B cell (primary cell): ENCODE measurements around the gene TRMT2A. TPM values are rescaled to one million over a fixed set of nuclear protein-coding genes. Genes with fewer than 3 reads are reported as not detected.

Experiments
- ATAC-seq: fragments of 200-7000 bp; cut with Tn5 transposase; one replicate; pipeline ENCODE4 v1.10.0; 2021; ENCODE audit warnings: low read depth, mild to moderate bottlenecking, moderate number of reproducible peaks, moderate library complexity
- CTCF ChIA-PET: fragments of 350-600 bp; sonication (Branson Sonifier 250); formaldehyde crosslinking; loops from one replicate; lab custom pipeline; 2021; ENCODE audit warnings: antibody characterized with exemption, inconsistent platforms; lab: Charles Lee
- POLR2A ChIA-PET: fragments of 350-600 bp; sonication (Branson Sonifier 250); formaldehyde crosslinking; loops from one replicate; lab custom pipeline; 2021; ENCODE audit warnings: antibody characterized with exemption; lab: Charles Lee
- DNase-seq: peaks from one replicate; pipeline ENCODE4 v3.0.0; 2013
- H2AFZ ChIP-seq: 2 replicates; pipeline ENCODE4 v1.6.1; 2012; ENCODE audit warnings: mild to moderate bottlenecking, low read depth, low read length; ENCODE audit not compliant: insufficient read depth, poor library complexity, severe bottlenecking
- H3K27ac ChIP-seq, 2 donors: 1 replicate in 1 of 2; 2 replicates in 1 of 2; pipeline ENCODE4 v1.5.1; 2012 to 2013; ENCODE audit warnings: low read length in 2 of 2, mild to moderate bottlenecking in 2 of 2, moderate library complexity in 1 of 2
- H3K27me3 ChIP-seq, 4 experiments: fragments of 200-600 bp in 1 of 4; sonication (generic) in 1 of 4; replicated peaks in 1 of 4; 1 replicate in 2 of 4; 2 replicates in 2 of 4; pipeline versions ENCODE4 v1.6.1 to v1.7.0; 2013 to 2016; ENCODE audit warnings: low read length in 3 of 4, mild to moderate bottlenecking in 2 of 4, mixed read lengths in 1 of 4, moderate library complexity in 1 of 4; ENCODE audit not compliant: insufficient read depth in 4 of 4, control insufficient read depth in 3 of 4; ENCODE audit errors: control extremely low read depth in 1 of 4
- H3K36me3 ChIP-seq, 2 experiments: replicated peaks in 1 of 2; 1 replicate in 1 of 2; 2 replicates in 1 of 2; pipeline versions ENCODE4 v1.6.1 to v1.7.1; 2013; ENCODE audit warnings: low read length in 1 of 2; ENCODE audit not compliant: insufficient read depth in 2 of 2, control insufficient read depth in 1 of 2; ENCODE audit errors: control extremely low read depth in 1 of 2, extremely low read depth in 1 of 2
- H3K4me1 ChIP-seq, 2 donors: fragments of 200-600 bp in 1 of 2; sonication (generic) in 1 of 2; 1 replicate in 1 of 2; 2 replicates in 1 of 2; pipeline versions ENCODE4 v1.5.1 to v1.6.1; 2013 to 2017; ENCODE audit warnings: low read length in 2 of 2; ENCODE audit not compliant: control insufficient read depth in 2 of 2, insufficient read depth in 2 of 2
- H3K4me2 ChIP-seq: replicated peaks from 2 replicates; pipeline ENCODE3; 2012; ENCODE audit warnings: mild to moderate bottlenecking, low read depth, low read length; ENCODE audit not compliant: poor library complexity, severe bottlenecking
- H3K4me3 ChIP-seq, 5 experiments: fragments of 200-600 bp in 1 of 5; sonication (generic) in 1 of 5; 1 replicate in 3 of 5; 2 replicates in 2 of 5; pipeline versions ENCODE4 v1.5.1 to v1.7.0; 2011 to 2016; ENCODE audit warnings: low read length in 4 of 5, mild to moderate bottlenecking in 4 of 5, low read depth in 2 of 5, control low read depth in 1 of 5, moderate library complexity in 1 of 5; ENCODE audit not compliant: insufficient read depth in 1 of 5; ENCODE audit errors: control extremely low read depth in 1 of 5, extremely low read depth in 1 of 5
- H3K79me2 ChIP-seq: fragments of 200-600 bp; sonication (generic); one replicate; pipeline ENCODE4 v1.6.0; 2016; ENCODE audit warnings: low read length; ENCODE audit not compliant: control insufficient read depth, insufficient read depth
- H3K9ac ChIP-seq: fragments of 200-600 bp; sonication (generic); 2 replicates; pipeline ENCODE4 v1.6.1; 2017; ENCODE audit warnings: mild to moderate bottlenecking, low read length, moderate library complexity
- H3K9me3 ChIP-seq, 3 donors: one replicate each; pipeline versions ENCODE4 v1.6.1 to v1.7.1; 2013; ENCODE audit warnings: low read length in 2 of 3; ENCODE audit not compliant: control insufficient read depth in 2 of 3, insufficient read depth in 1 of 3; ENCODE audit errors: control extremely low read depth in 1 of 3
- H4K20me1 ChIP-seq: 2 replicates; pipeline ENCODE4 v1.6.0; 2012; ENCODE audit warnings: mild to moderate bottlenecking, low read length; ENCODE audit not compliant: insufficient read depth, control insufficient read depth, poor library complexity, severe bottlenecking
- H3K27ac Mint-ChIP-seq: one replicate; pipeline ENCODE4 v1.8.0; 2021; ENCODE audit warnings: mixed read lengths
- H3K27me3 Mint-ChIP-seq: one replicate; pipeline ENCODE4 v1.8.0; 2021; ENCODE audit warnings: mixed read lengths
- H3K4me1 Mint-ChIP-seq: one replicate; pipeline ENCODE4 v1.8.0; 2021; ENCODE audit warnings: mixed read lengths
- H3K4me3 Mint-ChIP-seq: one replicate; pipeline ENCODE4 v1.8.0; 2021; ENCODE audit warnings: mixed read lengths
- H3K9me3 Mint-ChIP-seq: one replicate; pipeline ENCODE4 v1.8.0; 2022; ENCODE audit warnings: mixed read lengths; ENCODE audit not compliant: insufficient read depth
- EZH2 ChIP-seq: IDR thresholded peaks from 2 replicates; pipeline ENCODE4 v1.6.1; 2012; ENCODE audit warnings: borderline replicate concordance, low read depth, mild to moderate bottlenecking, moderate library complexity, low read length; ENCODE audit not compliant: insufficient read depth, poor library complexity, severe bottlenecking
- WGBS: methylation state at CpG from one replicate; pipeline ENCODE4 v1.1.5; 2013; ENCODE audit warnings: missing lambda C conversion rate; ENCODE audit not compliant: insufficient coverage; 5-methylcytosine and 5-hydroxymethylcytosine counted together
- intact Hi-C: fragments of 100-400 bp; cut with micrococcal nuclease; formaldehyde crosslinking; loops from one replicate; pipeline ENCODE4 v1.10.0; 2022
- polyA plus RNA-seq: library from polyadenylated mRNA; depleted of rRNA; stranded (reverse); fragments of >200 nt; gene quantifications from 2 replicates; pipeline ENCODE4 v1.2.3, GENCODE V29; 2012
- total RNA-seq, 2 donors: library from RNA; stranded (reverse); fragments of 120-200 nt in 1 of 2; gene quantifications; 1 replicate in 1 of 2; 2 replicates in 1 of 2; pipeline versions ENCODE4 v1.2.3 to v1.2.4, GENCODE V29; 2013 to 2022
- TF ChIP-seq, protein P1 (sequence below): fragments of 200-600 bp; IDR thresholded peaks from one replicate; pipeline ENCODE4 v1.8.0; 2022; ENCODE audit warnings: antibody characterized with exemption, mild to moderate bottlenecking

Gene TRMT2A
- total and polyA plus RNA-seq, 2 donors (not counting 1 experiment from before 2014, with no cell fraction given) = 95.7 to 144 TPM

DNA sequence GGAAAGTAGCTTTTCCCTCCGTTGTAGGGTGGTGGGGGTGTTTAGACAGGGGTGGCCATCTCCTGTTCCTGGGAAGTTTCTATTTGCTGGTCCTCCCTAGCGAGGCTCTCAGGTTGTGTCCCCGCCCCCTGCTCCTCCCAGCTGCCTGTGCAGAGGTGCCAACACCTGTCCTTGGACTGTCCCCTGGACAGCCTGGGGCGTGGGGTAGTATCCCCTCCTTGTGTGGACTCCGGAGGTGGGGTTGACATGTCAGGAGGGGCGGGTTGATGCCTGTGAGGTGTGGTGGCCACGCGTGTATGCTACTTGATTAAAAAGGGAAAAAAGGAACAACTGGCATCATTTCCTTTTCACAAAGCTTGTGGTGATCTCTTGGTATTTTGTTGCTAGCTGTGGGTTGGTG lies 15.4 kb downstream of the TRMT2A start:
- no peak overlapping the region for H3K4me2 ChIP-seq

DNA sequence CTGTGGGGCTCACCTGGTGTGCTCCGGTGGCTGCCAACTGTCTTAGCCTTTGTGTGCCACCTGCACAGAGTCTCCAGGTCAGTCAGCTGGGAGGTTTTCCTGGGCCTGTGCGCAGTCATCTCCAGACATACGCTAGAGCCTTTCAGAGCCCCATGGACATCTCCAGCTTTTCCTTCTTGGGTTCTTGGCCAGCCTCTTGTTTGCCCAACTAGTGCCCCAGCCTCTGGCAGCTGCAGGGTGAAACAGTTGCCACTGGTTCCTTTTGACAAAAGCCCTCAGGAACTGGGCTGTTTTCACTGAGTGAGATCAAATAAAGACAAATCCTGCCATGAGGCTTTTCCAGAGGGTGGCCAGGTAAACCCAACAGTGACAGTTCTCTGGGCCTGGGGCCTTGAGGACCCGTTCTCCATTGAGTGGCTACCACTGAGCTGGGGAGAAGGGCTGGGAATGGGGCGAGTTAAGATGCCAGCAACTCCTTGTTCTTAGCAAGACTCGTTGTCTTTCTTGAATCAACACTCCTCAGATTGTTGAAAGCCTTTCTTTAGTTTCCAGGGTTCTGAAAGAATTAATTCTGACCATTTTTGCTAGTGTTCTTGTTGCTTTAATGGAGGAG lies 17.8 kb downstream of the TRMT2A start:
- no peaks in the 10 kb centered on the region for H4K20me1 ChIP-seq
- CTCF ChIA-PET = no interaction called here
- H3K4me2 ChIP-seq = no peak overlapping the region
- H3K9me3 ChIP-seq = no peaks in the 10 kb centered on the region
- ATAC-seq = no peak
- no peak overlapping the region for H3K9ac ChIP-seq
- no peak overlapping the region for H2AFZ ChIP-seq
- no peaks in the 10 kb centered on the region for H3K27me3 ChIP-seq
- no peak overlapping the region for H3K27ac ChIP-seq
- DNase-seq = no peak
- no peak overlapping the region for H3K4me3 ChIP-seq
- intact Hi-C loops = no loop called here
- POLR2A ChIA-PET = no interaction called here
- no peaks in the 10 kb centered on the region for H3K79me2 ChIP-seq
- TF ChIP-seq, protein P1, sequence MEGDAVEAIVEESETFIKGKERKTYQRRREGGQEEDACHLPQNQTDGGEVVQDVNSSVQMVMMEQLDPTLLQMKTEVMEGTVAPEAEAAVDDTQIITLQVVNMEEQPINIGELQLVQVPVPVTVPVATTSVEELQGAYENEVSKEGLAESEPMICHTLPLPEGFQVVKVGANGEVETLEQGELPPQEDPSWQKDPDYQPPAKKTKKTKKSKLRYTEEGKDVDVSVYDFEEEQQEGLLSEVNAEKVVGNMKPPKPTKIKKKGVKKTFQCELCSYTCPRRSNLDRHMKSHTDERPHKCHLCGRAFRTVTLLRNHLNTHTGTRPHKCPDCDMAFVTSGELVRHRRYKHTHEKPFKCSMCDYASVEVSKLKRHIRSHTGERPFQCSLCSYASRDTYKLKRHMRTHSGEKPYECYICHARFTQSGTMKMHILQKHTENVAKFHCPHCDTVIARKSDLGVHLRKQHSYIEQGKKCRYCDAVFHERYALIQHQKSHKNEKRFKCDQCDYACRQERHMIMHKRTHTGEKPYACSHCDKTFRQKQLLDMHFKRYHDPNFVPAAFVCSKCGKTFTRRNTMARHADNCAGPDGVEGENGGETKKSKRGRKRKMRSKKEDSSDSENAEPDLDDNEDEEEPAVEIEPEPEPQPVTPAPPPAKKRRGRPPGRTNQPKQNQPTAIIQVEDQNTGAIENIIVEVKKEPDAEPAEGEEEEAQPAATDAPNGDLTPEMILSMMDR = no peak
- TF ChIP-seq EZH2 = no peak
- WGBS = 97% methylated on average over 6 of the region's 6 CpGs
- Mint-ChIP-seq H3K27ac (no peak overlapping the region), H3K4me3 (no peak overlapping the region), H3K9me3 (no peaks in the 10 kb centered on the region), H3K4me1 (peaks cover 5% of the 10 kb centered on the region), H3K27me3 (no peaks in the 10 kb centered on the region)
- H3K36me3 ChIP-seq = peaks cover 2 to 27% of the 10 kb centered on the region in 2 experiments
- H3K4me1 ChIP-seq = no peaks in the 10 kb centered on the region

More for the DNA sequence above, 15.4 kb downstream of the TRMT2A start:
- ChIA-PET POLR2A (no interaction called here), CTCF (no interaction called here)
- H3K4me3 Mint-ChIP-seq = no peak overlapping the region
- Histone ChIP-seq H3K9ac (no peak overlapping the region), H3K36me3 (peaks cover 2 to 19% of the 10 kb centered on the region in 2 experiments), H2AFZ (no peak overlapping the region), H3K27me3 (no peaks in the 10 kb centered on the region), H4K20me1 (no peaks in the 10 kb centered on the region), H3K9me3 (no peaks in the 10 kb centered on the region), H3K4me3 (no peak overlapping the region), H3K4me1 (no peaks in the 10 kb centered on the region), H3K79me2 (no peaks in the 10 kb centered on the region), H3K27ac (no peak overlapping the region)
- no peak overlapping the region for H3K27ac Mint-ChIP-seq
- peaks cover 5% of the 10 kb centered on the region for H3K4me1 Mint-ChIP-seq
- ATAC-seq (no peak), DNase-seq (no peak)
- H3K27me3 Mint-ChIP-seq = no peaks in the 10 kb centered on the region
- H3K9me3 Mint-ChIP-seq = no peaks in the 10 kb centered on the region
- TF ChIP-seq, protein P1 = no peak
- no peak for TF ChIP-seq EZH2
- intact Hi-C loops = no loop called here
- WGBS = 67% methylated on average over 7 of the region's 8 CpGs
